NCI-H2081 (cell line): ENCODE measurements around the gene ANAPC2.

Experiments used
- DNase-seq, 2 experiments: peaks; one replicate each; lab custom pipeline; 2025; lab: John Stamatoyannopoulos, UW

The ANAPC2 gene

GRCh38 chr9:137175345-137175961 is 12.9 kb downstream of the ANAPC2 start:
- DNase-seq: no peak

- no peak for DNase-seq
Measured at GRCh38 chr9:137174722-137175293, 13.6 kb downstream of the ANAPC2 start.

- no peak for DNase-seq
Measured at GRCh38 chr9:137173796-137174664, 14.3 kb downstream of the ANAPC2 start.

- DNase-seq: peak in 1 of 2 experiments; percentile 22
Measured at GRCh38 chr9:137172901-137173795, 15.2 kb downstream of the ANAPC2 start.

- no peak for DNase-seq
Measured at GRCh38 chr9:137171149-137171900, 17.0 kb downstream of the ANAPC2 start.

GRCh38 chr9:137170486-137171148 is 17.7 kb downstream of the ANAPC2 start:
- DNase-seq: no peak

- DNase-seq: no peak
Measured at GRCh38 chr9:137169896-137170358, 18.4 kb downstream of the ANAPC2 start, which contains the start of gene LRRC26. Gene LRRC26 (minus strand): TSS chr9:137170051. CDS start chr9:137169943, 108 bp downstream.

GRCh38 chr9:137168904-137169856 is 19.2 kb downstream of the ANAPC2 start:
- DNase-seq: peak; percentile 85 to 95

GRCh38 chr9:137168573-137168903 is 19.8 kb downstream of the ANAPC2 start:
- peak in 1 of 2 experiments; percentile 17 for DNase-seq

GRCh38 chr9:137167747-137168572 is 20.4 kb downstream of the ANAPC2 start:
- no peak for DNase-seq

GRCh38 chr9:137167277-137167746 is 21.0 kb downstream of the ANAPC2 start:
- DNase-seq: no peak

GRCh38 chr9:137166380-137167229 is 21.8 kb downstream of the ANAPC2 start:
- no peak for DNase-seq

GRCh38 chr9:137165250-137165836 is 23.0 kb downstream of the ANAPC2 start:
- DNase-seq: no peak

GRCh38 chr9:137164370-137165249 is 23.8 kb downstream of the ANAPC2 start:
- DNase-seq: no peak

- DNase-seq: no peak
Measured at GRCh38 chr9:137163805-137164204, 24.6 kb downstream of the ANAPC2 start.

GRCh38 chr9:137163365-137163715 is 25.0 kb downstream of the ANAPC2 start:
- no peak for DNase-seq
